Subcutaneous adipose tissue (tissue), 4 donors: ENCODE measurements around the gene MANF. TPM values are rescaled to one million over a fixed set of nuclear protein-coding genes. Genes with fewer than 3 reads are reported as not detected.

Experiments
- total RNA-seq, 4 donors: library from RNA; depleted of rRNA; stranded (reverse); fragments of >200 nt; gene quantifications; one replicate each; pipeline ENCODE4 v1.1.0, GENCODE V29; 2016
- TF ChIP-seq, protein P1 (sequence below): fragments of 450-650 bp; IDR thresholded peaks from one replicate; pipeline ENCODE4 v1.5.1; 2016; ENCODE audit warnings: low read depth, mild to moderate bottlenecking, control low read depth, antibody characterized with exemption, moderate library complexity

The MANF gene
- total RNA-seq, 4 donors from 2014 or later: 14.1 to 62.9 (median 31.6) TPM

DNA sequence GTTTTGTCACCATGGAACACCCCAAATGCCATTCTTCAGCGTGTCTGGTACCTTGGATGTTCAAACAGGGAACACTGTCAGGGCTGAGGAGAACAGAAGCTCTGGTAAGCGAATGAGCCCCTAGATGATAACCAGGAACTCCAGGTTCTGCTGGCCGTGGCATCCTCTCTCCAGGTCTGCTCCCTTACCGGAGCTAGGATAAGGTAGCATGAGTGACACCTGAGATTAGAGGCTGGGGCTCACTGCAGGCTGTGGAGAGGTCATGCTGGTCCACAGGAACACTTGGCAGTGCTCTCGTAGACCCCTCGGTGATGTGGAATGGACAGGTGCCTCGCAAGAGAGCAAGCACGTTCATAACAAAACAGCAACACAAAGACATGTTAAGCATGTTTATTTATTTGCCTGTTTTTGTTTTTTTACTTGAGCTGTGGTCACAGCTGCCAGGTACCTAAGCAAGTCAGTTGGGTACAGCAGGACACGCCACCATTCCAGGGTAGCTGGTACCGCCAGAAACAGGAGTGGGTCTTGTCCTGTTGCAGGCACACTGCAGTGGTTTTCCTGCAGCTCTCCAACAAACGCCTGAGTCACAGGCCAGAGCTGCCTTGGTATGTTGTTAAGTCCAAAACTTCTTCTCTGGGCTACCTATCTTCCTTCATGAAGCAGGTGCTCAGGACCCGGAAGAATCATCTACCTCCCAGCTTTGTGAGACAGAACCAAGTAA is 10.6 kb downstream of the MANF start:
- TF ChIP-seq, protein P1, sequence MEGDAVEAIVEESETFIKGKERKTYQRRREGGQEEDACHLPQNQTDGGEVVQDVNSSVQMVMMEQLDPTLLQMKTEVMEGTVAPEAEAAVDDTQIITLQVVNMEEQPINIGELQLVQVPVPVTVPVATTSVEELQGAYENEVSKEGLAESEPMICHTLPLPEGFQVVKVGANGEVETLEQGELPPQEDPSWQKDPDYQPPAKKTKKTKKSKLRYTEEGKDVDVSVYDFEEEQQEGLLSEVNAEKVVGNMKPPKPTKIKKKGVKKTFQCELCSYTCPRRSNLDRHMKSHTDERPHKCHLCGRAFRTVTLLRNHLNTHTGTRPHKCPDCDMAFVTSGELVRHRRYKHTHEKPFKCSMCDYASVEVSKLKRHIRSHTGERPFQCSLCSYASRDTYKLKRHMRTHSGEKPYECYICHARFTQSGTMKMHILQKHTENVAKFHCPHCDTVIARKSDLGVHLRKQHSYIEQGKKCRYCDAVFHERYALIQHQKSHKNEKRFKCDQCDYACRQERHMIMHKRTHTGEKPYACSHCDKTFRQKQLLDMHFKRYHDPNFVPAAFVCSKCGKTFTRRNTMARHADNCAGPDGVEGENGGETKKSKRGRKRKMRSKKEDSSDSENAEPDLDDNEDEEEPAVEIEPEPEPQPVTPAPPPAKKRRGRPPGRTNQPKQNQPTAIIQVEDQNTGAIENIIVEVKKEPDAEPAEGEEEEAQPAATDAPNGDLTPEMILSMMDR: no peak

DNA sequence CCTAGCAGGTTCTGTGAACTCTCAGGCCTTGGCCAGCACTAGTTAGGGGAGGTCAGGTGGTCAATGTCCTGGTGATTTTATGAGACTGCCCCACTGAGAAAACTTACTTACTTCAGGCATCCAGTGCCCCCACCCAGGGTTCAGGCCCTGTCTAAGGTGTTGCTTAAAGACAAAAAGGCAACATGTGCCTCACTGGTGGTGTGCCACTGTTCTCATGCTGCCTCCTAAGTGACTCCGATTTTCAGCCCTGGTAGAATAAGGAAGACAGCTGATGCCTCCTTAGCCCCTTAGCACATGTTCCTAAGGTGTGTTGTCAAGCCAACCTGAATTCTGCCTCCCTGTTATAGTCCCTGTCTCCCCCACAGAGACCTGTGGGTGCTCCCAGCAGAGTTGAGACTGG is 11.3 kb downstream of the MANF start:
- TF ChIP-seq, protein P1: no peak

DNA sequence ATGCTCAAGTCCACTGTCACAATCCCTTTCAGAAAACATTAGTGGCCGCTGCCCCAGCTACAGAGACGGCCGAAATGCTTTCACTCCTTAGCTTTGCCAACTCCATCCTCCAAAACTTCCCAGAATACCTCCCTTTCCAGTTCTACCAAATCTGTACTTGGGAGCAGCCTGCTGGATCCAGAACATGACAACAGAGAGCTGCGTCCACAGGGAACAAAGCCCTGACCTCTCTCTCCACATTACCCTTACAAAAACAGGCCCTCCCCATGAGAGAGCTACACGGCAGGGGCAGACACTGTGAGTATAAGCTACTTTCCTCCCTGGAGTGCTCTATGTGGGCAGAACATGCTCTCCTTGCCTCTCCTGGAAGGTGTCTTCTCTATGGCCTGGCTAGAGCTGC is 12.3 kb downstream of the MANF start:
- TF ChIP-seq, protein P1: no peak

DNA sequence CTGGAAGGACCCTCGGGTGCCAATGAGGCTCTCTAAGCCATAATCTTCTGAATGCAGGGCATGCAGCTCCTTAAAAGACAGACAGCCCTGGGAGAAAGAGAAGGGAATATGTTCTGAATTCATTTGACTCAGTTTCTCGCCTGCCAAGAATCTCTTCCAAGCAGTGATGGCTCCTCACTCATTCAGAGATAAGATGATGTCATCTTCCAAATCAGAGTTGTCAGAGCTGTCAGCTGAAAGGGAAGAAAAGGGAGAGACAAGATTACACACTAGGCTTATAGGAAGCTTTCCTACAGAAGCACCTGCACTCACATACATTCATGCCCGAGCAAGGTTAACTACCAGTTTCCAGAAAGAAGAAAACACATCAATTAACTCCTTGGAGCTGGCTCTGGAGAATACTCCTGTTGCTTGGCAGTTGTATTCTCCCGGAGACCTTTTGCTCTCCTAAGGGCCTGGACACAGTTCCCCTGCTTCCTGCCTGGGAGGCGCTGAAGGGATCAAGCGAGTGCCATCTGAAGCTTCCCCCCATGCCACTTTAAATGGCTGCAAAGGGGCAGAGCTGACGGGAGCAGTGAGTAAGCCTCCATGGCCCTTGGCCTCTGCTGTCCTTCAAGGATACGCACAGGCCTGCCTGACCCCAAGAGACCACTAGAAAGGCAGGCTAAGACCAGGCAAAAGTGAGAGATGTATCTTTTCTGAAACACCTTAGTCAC is 13.7 kb downstream of the MANF start:
- TF ChIP-seq, protein P1: no peak

DNA sequence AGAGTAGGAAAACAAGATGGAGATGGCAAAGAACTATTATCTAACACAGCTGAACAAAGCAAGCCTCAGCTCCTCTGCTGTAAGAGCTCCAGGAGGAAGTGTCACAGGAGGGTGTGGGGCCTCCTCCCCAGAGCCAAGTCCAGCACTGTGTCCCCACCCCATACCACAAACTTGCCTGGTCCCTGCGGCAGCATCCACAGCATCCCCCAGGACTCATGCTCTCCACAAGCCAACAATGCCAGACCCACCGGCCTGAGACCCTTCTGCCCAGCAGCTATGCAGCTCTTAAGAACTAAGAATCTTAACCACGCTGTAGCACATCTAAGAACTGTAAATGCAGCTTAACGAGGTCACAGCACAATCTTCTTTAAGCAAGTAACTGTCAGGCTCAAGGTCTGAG is 15.1 kb downstream of the MANF start:
- TF ChIP-seq, protein P1: no peak

DNA sequence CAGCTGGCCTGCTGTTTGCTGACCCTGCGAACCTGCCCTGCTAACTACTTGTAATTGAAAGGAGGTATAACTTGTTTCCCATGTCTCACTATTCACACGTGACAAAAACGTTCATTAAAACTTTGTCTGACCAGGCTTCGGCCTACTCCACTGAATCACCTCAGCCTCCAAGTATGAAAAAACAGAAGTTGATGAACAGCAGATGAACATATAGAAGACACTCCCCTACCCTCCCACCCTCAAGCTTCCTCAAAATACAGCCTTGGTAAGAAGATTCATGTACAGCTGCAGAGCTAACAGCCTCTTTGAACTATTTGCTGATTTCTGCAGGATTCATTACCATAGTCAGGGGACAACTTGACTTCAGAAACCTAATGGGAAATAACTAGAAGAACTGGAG is 16.6 kb downstream of the MANF start:
- TF ChIP-seq, protein P1: no peak

DNA sequence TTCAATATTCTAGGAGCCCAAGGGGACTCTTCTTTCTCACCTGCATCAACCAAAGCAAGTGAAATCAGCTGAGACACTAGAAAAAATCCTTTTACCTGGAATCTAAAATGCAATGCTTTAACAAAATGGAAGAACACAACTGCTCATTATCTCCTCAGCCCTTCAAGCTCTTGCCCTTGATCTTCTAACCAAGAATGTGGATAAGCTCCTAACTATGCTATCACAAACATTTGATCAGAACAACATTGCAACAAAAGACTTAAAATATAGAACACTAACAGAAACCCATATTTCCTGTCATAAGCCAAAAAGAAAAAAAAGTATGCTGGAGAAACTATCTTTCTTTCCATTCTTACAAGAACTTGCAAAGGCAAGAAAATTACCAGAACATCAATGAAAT is 18.6 kb downstream of the MANF start:
- TF ChIP-seq, protein P1: no peak
